ENCODE measurements around the gene VLDLR. TPM values are rescaled to one million over a fixed set of nuclear protein-coding genes. Genes with fewer than 3 reads are reported as not detected.
"Not testable (repeated sequence)": the region's sequence is repeated elsewhere in the genome, so short reads cannot be mapped to it uniquely, and the experiment has no call there.

The VLDLR gene
- total RNA-seq, 2 experiments from 2014 or later = 5.8 to 6.4 TPM

- no peak overlapping the region for H3K27ac Mint-ChIP-seq
- H3K4me1 Mint-ChIP-seq (ENCODE audit: low read depth) = no peaks in the 10 kb centered on the region
- POLR2A ChIA-PET = no interaction called here
- CTCF ChIA-PET = no interaction called here
- ATAC-seq (no peak), DNase-seq (no peak)
- no peaks in the 10 kb centered on the region for H3K27me3 Mint-ChIP-seq (ENCODE audit: low read depth)
- no peaks in the 10 kb centered on the region for H3K36me3 Mint-ChIP-seq (ENCODE audit: low read depth)
- H3K4me3 Mint-ChIP-seq = no peak overlapping the region
- no peaks in the 10 kb centered on the region for H3K9me3 Mint-ChIP-seq (ENCODE audit: insufficient read depth)
These were observed 75.9 kb downstream of the VLDLR start for GRCh38 chr9:2697492-2697891.

GRCh38 chr9:2700398-2700797 is 78.8 kb downstream of the VLDLR start:
- no peaks in the 10 kb centered on the region for H3K36me3 Mint-ChIP-seq (ENCODE audit: low read depth)
- H3K4me3 Mint-ChIP-seq = no peak overlapping the region
- no peak overlapping the region for H3K27ac Mint-ChIP-seq
- no peaks in the 10 kb centered on the region for H3K9me3 Mint-ChIP-seq (ENCODE audit: insufficient read depth)
- H3K4me1 Mint-ChIP-seq (ENCODE audit: low read depth) = no peaks in the 10 kb centered on the region
- CTCF ChIA-PET = no interaction called here
- DNase-seq (no peak), ATAC-seq (no peak)
- no peaks in the 10 kb centered on the region for H3K27me3 Mint-ChIP-seq (ENCODE audit: low read depth)
- POLR2A ChIA-PET = no interaction called here

- no peak overlapping the region for H3K4me3 Mint-ChIP-seq
- H3K36me3 Mint-ChIP-seq (ENCODE audit: low read depth) = no peaks in the 10 kb centered on the region
- H3K4me1 Mint-ChIP-seq (ENCODE audit: low read depth) = no peaks in the 10 kb centered on the region
- no peak overlapping the region for H3K27ac Mint-ChIP-seq
- DNase-seq = no peak
- no peak for ATAC-seq
- no peaks in the 10 kb centered on the region for H3K9me3 Mint-ChIP-seq (ENCODE audit: insufficient read depth)
- CTCF ChIA-PET = no interaction called here
- POLR2A ChIA-PET = no interaction called here
- H3K27me3 Mint-ChIP-seq (ENCODE audit: low read depth) = no peaks in the 10 kb centered on the region
These were observed 79.4 kb downstream of the VLDLR start for GRCh38 chr9:2700909-2701550.

GRCh38 chr9:2704504-2704903 is 82.9 kb downstream of the VLDLR start:
- H3K27me3 Mint-ChIP-seq (ENCODE audit: low read depth) = no peaks in the 10 kb centered on the region
- H3K27ac Mint-ChIP-seq = no peak overlapping the region
- POLR2A ChIA-PET = no interaction called here
- H3K9me3 Mint-ChIP-seq (ENCODE audit: insufficient read depth) = no peaks in the 10 kb centered on the region
- H3K4me1 Mint-ChIP-seq (ENCODE audit: low read depth) = no peaks in the 10 kb centered on the region
- ATAC-seq (no peak), DNase-seq (no peak)
- no peaks in the 10 kb centered on the region for H3K36me3 Mint-ChIP-seq (ENCODE audit: low read depth)
- CTCF ChIA-PET = no interaction called here
- no peak overlapping the region for H3K4me3 Mint-ChIP-seq

- H3K27ac Mint-ChIP-seq; H3K27me3 Mint-ChIP-seq (ENCODE audit: low read depth); CTCF ChIA-PET; ATAC-seq; POLR2A ChIA-PET; H3K36me3 Mint-ChIP-seq (ENCODE audit: low read depth); H3K4me1 Mint-ChIP-seq (ENCODE audit: low read depth); DNase-seq; H3K9me3 Mint-ChIP-seq (ENCODE audit: insufficient read depth); H3K4me3 Mint-ChIP-seq: not testable (repeated sequence)
These were observed 85.7 kb downstream of the VLDLR start for GRCh38 chr9:2707256-2707655.

Other genes with a start within 250 kb of the VLDLR start
- gene KCNV2, start 95.7 kb downstream of the VLDLR start, total RNA-seq = not detected
- gene PUM3, start 222.3 kb downstream of the VLDLR start, total RNA-seq = 10 to 100 TPM; 63.1 to 64.0 TPM

Measured in activated CD8-positive, alpha-beta T cell treated with anti-CD3 and anti-CD28 coated beads, Interleukin-2, amount 10 ng/mL, durations not matched to agents 7 days and 5 days (primary cell).